Measurements from ENCODE around the gene FMOD.

The FMOD gene

DNA sequence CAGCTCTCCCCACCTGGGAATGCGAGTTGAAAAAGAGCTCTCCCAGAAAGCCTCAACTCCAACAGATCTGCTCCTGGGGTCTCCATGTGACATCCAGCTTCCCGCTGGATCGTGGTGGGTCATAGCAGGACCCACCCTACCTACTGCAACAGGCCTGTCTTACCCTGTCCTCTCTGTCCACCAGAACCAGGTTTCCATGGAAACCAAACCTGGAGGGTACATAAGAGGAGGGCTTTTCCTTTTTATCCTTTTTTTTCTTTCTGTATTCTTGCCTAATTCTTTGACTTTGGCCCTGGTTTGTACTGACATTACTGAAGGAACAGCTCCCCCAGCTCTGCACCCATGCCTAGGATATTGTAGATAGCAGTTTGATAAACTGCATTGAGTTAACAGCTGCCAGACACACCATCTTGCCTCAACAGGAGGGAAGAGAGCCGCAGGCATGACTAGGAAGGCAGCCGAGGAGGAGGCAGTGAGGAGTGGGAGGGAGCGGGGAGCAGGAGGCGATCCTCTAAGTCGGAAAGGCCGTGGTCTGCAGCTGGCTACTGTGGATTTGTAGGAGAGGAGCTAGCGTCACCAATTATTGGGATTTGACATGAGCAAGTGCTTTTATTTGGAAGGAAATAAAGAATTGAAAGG is 9.7 kb upstream of the FMOD start:
- DNase-seq (ENCODE audit: low read depth): no peak

DNA sequence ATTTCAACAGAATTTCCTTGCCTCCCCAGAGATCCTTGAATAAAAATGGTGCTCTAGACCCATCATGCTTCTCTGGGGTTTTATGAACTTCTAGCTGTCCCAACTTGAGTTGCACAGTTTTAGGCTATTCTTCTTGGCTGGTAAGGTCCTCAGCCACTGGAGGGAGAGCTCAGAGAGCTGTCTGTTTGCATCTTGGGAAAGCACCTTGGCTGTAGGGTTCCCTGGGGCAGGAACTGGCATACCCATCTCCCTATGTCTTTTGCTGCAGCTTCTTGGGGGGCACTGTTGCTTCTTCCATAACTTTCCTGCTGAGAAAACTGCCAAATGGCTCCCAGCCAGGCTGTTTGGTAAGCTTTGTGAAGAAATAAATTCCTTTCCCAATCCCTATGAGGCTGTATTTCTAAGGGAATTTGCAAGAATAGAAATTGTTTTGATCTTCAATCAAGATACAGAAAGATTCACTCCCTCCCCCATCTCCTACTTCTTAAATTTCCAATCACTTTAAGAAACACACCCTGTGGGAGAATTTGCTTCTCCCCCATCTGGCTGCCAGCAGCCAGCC is 8.2 kb upstream of the FMOD start:
- no peak for DNase-seq (ENCODE audit: low read depth)

DNA sequence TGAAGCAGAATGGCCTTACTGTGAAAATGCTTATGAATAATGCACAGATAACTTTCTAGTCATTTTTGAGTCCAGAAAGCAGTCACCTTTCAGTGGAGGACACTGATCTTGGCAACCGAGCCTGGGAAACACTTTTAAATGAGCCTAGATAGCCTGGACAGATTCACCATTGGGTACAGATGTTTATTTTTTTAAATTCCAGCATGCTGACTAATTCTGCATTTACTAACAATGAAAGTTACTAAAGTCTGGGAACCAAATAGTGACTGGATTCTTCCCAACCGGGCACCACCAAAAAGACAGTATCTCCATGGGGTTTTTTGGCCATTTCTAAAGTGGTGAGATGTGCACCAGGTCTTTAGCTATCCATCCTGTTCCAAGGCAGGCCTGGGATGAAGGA is 3.3 kb upstream of the FMOD start:
- DNase-seq (ENCODE audit: low read depth): peak; percentile 82

DNA sequence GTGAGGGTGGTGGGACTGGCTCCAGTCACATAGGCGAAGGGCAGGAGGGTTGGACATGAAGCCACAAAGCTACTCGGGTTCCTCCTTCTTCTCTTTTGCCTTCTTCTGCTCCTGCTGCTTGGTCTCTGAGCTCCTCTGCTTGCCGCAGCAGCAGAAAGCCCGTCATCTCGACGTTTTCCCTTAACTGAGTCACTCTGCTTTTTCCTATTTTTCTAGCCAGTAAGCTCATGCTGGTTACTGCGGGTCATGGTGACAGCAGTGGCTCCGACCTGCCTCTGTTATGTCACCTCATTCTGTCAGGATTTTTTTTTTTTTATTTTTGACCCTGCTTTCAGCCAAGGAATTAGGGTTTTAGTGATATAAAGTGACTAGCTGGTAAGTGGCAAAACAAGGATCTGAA is 2.6 kb upstream of the FMOD start:
- no peak for DNase-seq (ENCODE audit: low read depth)

DNA sequence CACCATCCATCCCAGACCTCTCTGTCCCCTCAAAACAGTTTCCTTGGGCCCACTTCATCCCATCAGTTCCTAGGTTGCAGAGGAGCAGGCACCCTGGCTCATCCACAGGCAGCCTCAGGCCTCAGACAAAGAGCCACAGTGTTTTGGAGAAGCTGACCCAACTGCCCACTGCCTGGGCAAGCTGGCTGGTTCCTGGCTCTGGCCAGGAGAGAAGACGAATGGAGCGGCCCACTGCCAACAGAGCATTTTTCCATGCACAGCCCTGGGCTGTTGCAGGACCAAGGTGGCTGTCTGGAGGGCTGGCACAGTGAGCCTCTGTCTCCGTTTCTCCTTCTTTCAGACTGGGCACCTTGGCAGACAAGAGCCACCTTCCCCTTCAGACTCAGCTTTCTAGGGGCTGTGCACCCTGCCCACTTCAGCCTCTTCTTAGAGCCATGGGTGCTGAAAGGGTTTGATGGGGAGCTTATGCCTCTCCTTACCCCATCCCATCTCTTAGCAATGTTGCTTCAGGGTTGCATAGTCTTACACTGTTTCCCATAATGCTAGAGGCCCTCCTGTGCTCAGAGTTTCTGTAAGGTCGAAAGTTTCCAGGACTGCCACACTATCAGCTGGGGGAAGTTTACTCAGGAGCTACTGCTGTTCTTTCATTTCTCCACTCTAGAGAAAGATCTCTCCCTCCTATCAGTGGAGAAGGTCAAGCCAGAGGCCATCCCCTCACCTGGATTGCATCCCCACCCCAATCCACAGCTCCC is 973 bp downstream of the FMOD start:
- no peak for DNase-seq (ENCODE audit: low read depth)

DNA sequence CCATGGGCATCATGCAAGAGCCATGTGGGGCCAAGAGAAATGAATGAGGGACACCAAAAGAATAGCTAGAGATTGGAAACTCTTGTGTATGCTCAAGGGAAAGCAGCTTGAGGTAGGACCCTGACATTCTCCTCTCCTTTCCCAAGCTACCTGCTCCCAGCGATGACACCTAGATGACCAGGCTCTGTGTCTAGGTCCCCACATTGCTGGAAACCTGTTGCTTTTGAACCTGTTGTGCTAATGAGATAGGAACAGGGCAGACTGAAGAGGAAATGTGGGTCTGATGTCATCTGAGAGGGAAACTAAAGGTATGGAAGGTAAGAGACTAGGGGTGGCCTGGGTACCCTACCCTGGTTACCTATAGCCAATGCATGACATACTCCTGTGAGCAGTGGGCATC is 1.8 kb downstream of the FMOD start:
- DNase-seq (ENCODE audit: low read depth): no peak

DNA sequence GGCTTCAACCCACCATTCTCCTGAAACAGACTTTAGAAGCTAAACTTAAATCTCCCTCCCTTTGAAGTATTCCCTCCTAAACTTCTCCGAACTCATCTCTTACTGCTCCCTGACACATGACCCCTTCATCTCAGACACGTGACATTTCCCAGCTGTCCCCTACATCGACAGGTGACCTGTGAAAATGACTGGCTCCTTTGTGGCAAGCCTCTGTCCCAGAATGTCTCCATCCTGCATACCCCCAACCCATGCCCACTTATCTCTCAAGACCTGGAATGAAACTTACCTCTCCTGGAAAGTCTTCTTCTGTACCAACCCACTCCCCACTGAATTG is 4.2 kb downstream of the FMOD start:
- DNase-seq (ENCODE audit: low read depth): no peak

DNA sequence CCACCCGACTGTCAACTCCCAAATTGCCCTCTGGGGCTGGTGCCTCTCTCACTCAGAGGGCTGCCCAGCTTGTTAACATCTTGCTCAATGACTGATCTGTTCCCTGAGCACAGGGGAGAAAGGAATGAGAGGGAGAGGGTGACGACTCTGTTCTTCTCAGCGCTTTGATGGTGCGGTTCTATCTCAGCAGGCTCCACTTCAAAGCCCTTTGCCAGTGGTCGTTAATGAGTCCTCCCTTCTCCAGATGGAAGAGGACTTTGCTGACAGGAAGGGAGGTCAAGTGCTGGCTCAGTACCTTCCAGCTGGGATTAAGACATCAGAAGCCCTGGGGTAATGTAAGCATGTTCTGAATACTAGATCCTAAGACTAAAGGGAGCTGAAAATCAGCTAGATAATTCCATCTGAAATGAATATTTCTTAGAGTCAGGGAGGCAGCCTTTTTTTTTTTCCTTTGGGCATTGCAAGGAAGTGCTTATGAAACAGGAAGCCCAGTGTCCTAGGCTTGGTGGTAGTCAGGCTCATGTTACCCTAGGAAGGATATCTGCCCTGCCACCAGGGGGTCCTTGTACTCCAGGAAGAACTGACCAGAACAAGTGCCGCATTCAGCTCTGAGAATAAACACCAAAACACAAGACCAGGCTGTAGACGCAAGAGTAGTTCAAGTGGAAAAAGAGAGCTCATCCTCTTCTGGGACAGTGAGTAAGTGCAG is 4.7 kb downstream of the FMOD start:
- no peak for DNase-seq (ENCODE audit: low read depth)

DNA sequence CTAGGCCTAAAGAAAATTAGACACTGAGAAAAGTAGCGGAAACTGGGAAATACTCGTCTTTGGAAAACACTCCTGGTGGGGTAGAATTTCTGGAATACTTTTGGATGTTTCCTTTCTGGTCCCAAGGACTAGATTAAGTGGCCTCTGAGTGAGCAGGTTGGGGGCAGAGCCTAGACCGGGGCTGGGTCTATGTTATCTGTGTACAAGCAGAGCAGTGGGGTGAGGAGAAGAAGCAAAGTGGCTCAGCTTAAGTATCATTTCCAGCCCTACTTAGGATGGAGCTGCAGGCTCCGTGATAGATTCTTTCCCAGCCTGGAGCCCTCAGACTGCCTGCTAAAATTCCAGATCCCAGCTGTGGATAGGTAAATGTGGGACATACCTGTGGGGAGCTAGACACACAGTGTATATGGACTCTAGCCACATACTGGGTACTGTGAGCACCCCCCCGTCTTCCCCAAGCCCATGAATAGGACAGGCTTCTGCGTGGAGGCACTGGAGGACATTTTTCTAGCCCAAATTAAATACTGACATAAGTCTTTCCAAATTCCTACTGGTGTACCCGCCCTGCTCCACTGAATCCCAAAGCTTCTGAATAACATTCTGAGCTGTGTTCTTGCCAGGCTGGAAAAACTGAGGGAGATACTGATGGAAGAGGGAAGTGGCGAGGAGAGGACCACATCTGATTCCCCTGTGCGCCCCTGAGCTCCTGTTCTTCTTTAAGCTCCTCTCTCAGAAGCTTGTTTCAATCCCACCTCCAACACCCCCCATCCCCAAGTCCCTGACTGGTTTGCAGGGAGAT is 6.8 kb downstream of the FMOD start:
- DNase-seq (ENCODE audit: low read depth): no peak

DNA sequence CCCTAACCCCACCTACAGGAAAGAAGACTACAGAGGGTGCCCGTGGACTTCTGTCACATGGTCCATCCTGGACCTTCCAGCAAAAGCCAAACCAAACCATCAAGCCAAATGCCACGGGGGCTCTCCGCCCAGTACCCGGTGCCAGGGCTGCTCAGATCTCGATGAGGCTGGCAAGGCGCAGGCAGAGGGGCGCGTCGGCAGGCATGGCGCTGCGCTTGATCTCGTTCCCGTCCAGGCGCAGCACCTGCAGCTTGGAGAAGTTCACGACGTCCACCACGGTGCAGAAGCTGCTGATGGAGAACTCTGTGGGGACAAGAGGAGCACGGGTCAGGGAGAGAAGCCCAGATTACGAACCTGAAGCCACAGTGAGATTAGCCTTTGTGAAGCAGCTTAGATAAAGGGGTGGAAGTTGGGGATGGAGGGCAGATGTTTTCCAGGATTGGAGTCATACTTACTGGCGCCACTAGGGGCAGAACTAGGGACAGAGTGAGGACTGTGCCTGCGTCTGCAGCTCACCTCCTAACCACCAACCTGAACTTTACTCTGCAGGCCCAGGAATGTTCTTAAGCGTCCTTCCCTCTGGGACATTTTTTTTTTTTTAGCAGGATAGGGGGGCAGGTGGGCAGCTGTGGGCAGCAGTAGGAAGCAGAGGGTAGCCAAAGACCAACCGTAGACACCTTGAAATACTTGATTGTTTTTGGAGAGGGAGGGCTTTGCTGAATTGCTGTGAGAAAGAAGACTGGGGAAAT is 8.6 kb downstream of the FMOD start:
- DNase-seq (ENCODE audit: low read depth): peak; percentile 61

DNA sequence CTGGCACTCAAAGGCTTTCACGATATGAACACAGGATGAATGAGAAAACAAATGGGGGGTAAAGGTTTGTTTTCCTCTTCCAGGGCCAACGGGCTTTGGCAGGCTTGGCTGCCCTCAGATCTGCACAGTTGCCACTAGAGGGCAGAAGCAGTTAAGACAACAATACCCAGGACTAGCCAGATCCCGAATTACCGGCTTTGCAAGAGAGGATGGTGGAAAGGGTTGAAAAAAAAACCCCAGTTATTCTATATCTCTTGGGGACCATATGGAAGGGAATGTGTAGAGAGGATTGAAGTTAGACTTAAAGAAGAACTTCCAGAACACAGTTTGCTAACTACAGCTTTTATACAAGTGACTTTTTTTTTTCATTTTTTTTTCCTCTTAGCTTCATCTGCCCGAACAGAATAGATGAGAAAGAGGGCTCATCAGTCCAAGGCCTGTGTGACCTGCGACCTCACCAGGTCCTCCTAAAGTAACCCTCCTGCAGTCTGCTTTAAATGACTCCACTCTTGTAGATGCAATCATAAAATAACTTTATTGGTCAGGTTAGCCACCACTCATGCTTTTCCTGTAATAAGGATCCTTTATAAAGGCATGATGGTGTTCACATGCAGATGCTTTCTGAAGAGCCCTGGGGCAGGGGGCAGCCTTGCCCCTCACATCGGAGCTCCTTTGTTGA is 10.7 kb downstream of the FMOD start:
- DNase-seq (ENCODE audit: low read depth): peak; percentile 85

DNA sequence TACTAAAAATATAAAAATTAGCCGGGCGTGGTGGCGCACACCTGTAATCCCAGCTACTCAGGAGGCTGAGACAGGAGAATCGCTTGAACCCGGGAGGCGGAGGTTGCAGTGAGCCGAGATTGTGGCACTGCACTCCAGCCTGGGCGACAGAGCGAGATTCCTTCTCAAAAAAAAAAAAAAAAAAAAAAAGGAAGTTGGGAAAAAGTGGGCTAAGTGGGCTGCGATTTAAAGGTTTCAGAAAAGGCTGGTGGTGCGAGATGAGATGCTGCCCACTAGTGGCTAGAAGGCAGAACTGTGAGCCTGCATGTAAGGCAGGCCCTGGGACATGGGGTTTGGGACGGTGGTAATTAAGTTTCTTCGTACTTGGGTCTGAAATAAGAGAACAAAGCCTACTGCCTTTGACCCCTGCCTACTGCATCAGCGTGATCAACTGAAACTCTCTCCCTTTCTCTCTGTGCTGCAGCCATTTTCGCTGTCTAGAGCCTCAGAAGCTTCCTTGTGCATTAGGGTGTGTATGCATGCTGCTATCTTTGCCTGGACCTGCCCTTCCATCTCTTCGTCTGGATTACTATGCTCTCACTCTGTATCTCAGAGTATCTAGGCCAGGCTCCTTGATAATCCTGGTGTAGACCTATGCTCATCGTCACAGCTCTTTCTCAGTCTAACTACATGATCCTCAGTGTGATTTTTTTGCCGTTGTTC is 12.4 kb downstream of the FMOD start:
- peak; percentile 67 for DNase-seq (ENCODE audit: low read depth)

DNA sequence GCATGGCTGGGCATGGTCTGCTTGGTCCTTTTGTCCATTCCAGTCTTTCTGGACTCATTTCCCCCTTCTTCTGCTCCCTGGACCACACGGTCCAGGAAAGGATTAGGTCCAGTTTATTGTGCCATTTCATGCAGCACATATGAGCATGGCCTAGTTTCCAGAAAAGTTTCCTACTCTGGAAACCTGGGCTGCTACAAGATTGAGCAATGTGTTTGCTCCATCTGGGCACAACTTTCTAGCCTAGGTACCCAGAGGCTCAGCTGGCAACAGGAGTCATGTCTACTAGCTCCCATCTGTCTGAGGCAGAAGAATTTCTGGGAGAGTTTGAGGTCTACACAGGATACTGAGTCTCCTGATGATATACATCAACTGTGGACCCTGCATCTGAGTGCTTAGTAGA is 14.8 kb downstream of the FMOD start:
- no peak for DNase-seq (ENCODE audit: low read depth)

DNA sequence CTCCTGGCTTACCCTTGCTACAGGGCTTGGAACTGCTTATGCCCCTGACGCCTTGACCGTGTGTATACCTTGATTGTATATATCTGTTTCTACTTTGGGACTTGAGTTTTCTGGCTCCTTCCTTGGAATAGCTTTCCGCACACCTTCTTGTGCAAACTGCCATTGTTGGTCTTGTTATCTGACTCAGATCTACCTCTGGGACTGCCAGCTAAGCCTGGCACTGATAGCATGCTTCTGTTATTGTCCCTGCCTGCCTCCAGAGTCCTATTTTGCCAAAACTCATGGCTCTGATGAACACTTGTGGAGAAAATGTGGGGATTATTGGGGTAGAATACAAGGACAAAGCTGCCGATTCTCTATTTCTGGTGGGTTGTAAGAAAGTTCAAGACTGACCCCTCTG is 15.4 kb downstream of the FMOD start:
- DNase-seq (ENCODE audit: low read depth): no peak

DNA sequence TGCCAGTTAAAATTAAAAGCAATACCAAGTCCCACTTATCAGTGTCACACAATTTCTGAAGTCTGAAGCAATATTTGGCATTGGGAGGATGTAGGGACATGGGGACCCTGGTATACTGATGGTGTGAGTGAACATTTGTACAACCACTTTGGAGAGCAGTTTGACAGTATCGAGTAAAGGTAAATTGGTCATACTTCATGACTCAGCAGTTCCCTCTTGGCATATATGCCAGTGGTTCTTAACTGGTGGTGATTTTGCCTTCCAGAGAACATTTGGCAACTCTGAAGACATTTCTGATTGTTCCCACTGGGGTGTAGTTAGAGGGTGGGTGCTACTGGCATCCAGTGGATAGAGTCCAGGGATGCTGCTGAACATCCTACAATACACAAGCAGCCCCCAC is 19.7 kb downstream of the FMOD start:
- DNase-seq (ENCODE audit: low read depth): no peak

DNA sequence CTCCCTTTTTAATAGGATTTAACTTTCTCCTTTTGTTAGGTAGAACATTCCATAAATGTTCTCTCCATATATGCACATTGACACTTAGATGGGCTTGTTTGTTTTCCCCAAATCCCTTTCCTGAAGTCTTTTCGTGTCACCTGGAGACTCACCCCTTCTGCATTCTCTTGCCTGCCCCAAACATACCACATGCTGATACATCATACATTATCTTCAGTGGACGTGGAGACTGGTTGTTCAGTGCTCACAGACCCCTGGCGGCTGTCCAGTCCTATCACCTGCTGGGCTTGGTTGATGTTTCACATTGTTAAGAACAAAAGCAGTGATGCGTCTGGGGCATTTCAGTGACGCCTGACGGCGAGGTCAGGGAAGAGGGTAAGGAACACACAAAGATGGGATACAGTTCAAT is 22.2 kb downstream of the FMOD start:
- DNase-seq (ENCODE audit: low read depth): peak; percentile 19

DNA sequence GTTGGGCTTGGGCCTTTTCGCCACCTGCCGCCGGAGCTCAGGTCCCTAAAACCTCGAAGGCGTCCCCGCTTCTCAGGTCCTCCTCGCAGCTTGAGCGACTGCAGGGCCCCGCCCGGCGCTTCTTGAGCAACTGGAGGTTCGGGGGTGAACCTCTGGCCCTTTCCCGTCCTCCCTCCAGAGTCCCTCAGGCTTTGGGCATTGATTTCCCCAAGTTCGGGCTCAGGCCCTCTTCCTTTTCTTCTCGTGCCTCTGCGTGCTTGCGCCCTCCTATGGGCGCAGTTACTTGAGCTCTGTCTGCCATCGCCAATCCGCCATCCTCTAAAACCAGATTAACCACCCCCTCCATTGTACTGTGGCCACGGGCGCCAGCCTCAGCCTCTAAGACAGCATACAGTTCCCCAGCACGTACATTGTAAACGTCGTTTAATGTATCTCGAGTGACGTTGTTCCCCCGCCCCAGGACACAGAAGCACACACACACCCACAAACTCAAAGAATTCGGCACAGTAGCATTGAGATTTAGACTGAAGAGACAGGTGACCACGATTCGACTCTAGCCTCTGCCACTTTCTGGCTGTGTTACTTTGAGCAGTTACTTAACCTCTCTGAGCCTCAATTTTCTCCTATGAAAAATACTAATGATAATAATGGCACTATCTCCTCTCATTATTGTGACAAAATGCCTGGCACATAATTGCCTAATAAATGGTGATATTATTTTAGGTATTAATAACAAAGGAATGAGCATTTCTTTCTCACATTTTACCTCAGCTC is 23.1 kb downstream of the FMOD start:
- DNase-seq (ENCODE audit: low read depth): peak; percentile 62

DNA sequence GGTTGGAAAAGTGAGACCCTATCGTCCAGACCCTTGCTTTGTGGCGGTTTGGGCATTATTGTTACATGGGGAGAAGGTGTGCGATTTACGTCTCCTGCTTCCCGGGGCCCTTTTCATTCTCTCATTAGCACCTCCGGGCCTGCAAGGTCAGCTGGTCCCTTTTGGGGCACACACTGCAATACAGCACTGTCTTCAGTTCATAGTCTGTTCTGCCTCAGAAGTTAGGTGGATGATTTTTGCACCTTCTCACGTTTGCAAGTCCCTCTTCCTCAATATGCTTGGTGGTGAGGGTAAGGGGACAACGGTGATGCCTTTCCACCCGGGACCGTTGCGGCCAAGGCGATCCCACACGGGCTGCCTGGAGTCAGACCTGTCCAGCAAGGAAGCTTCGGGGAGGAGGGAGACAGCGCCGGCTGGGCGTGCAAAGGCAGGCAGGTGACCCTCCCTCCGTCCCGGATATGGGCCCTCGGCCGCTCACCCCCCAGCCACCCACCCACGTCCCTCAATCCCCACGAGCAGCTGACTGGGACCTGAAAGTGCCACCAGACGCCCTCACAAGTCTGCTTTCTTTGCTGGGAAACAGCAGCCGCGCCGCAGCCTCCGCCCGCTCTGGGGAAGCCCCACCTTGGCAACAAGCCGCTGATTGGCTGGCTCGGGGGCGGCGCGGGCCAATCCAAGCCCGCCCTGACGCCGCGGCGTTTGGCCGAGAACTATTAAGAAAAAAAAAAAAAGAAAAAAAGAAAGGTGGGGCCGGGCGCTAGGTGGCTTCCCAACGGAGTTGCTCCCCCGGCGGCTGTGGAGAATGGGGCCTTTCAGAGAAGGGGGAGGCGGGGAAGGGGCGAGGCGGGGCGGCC is 23.9 kb downstream of the FMOD start:
- peak; percentile 88 for DNase-seq (ENCODE audit: low read depth)

Data from ELR (cell line).